Testis (tissue), 2 donors: ENCODE measurements around the gene RBM33.

ENCODE experiments used
- POLR2A ChIP-seq: fragments of 450-650 bp; IDR thresholded peaks from one replicate; pipeline ENCODE4 v1.6.1; 2017; ENCODE audit warnings: antibody characterized with exemption, mild to moderate bottlenecking, moderate library complexity
- TF ChIP-seq, protein P1 (sequence below), 3 experiments: fragments of 450-650 bp in 2 of 3; fragments of 200-600 bp in 1 of 3; sonication (generic) in 1 of 3; IDR thresholded peaks; one replicate each; pipeline ENCODE4 v1.5.1; 2016 to 2019; ENCODE audit warnings: antibody characterized with exemption in 3 of 3, mild to moderate bottlenecking in 2 of 3, moderate library complexity in 1 of 3

- TF ChIP-seq, protein P1, sequence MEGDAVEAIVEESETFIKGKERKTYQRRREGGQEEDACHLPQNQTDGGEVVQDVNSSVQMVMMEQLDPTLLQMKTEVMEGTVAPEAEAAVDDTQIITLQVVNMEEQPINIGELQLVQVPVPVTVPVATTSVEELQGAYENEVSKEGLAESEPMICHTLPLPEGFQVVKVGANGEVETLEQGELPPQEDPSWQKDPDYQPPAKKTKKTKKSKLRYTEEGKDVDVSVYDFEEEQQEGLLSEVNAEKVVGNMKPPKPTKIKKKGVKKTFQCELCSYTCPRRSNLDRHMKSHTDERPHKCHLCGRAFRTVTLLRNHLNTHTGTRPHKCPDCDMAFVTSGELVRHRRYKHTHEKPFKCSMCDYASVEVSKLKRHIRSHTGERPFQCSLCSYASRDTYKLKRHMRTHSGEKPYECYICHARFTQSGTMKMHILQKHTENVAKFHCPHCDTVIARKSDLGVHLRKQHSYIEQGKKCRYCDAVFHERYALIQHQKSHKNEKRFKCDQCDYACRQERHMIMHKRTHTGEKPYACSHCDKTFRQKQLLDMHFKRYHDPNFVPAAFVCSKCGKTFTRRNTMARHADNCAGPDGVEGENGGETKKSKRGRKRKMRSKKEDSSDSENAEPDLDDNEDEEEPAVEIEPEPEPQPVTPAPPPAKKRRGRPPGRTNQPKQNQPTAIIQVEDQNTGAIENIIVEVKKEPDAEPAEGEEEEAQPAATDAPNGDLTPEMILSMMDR (IDR thresholded peaks at IDR 0.05) = no peak
- no peak for TF ChIP-seq POLR2A
Observed at GRCh38 chr7:155764438-155764793, 120.0 kb downstream of the RBM33 start.
